HEK293 (cell line): Measurements from ENCODE around the gene PTGER2.

ENCODE experiments used
- CTCF ChIA-PET: fragments of 350-600 bp; formaldehyde crosslinking; extraction: SDS; loops from one replicate; lab custom pipeline; 2021; ENCODE audit warnings: antibody characterized with exemption; lab: Yijun Ruan, JAX
- POLR2A ChIA-PET: fragments of 300-600 bp; formaldehyde crosslinking; extraction: SDS; loops from one replicate; lab custom pipeline; 2020; ENCODE audit warnings: antibody characterized with exemption, inconsistent platforms; lab: Yijun Ruan, JAX
- H3K27ac ChIP-seq: fragments of 200-500 bp; sonication (Bioruptor generic); 2 replicates; pipeline ENCODE4 v1.5.1; 2014; ENCODE audit warnings: low read depth, low read length, control low read depth, inconsistent platforms; ENCODE audit errors: extremely low read depth
- H3K36me3 ChIP-seq, 2 experiments: fragments of 200-500 bp in 1 of 2; sonication (Bioruptor generic) in 1 of 2; 1 replicate in 1 of 2; 2 replicates in 1 of 2; pipeline ENCODE4 v1.5.1; 2014 to 2017; ENCODE audit warnings: inconsistent platforms in 2 of 2, low read length in 2 of 2; ENCODE audit not compliant: control insufficient read depth in 2 of 2, insufficient read depth in 1 of 2
- H3K4me1 ChIP-seq: fragments of 200-500 bp; sonication (Bioruptor generic); 2 replicates; pipeline ENCODE4 v1.5.1; 2014; ENCODE audit warnings: mild to moderate bottlenecking, low read length, inconsistent platforms; ENCODE audit not compliant: control insufficient read depth, insufficient read depth
- H3K4me3 ChIP-seq: 2 replicates; pipeline ENCODE4 v1.5.1; 2011; ENCODE audit warnings: low read depth, mild to moderate bottlenecking, control low read depth, low read length, moderate library complexity
- H3K9me3 ChIP-seq: fragments of 200-500 bp; sonication (Bioruptor generic); 2 replicates; pipeline ENCODE4 v1.5.1; 2014; ENCODE audit warnings: low read depth, low read length, inconsistent platforms; ENCODE audit not compliant: control insufficient read depth, insufficient read depth
- HOXA7 ChIP-seq: sonication (generic); formaldehyde crosslinking; IDR thresholded peaks from 2 replicates; pipeline ENCODE4 v1.8.1; 2022; ENCODE audit warnings: missing genetic modification reagents, borderline replicate concordance
- KLF16 ChIP-seq: fragments of 450-650 bp; formaldehyde crosslinking; IDR thresholded peaks from 2 replicates; pipeline ENCODE4 v1.5.1; 2017; ENCODE audit warnings: missing biosample characterization, missing genetic modification characterization
- SALL2 ChIP-seq: fragments of 450-650 bp; formaldehyde crosslinking; IDR thresholded peaks from 2 replicates; pipeline ENCODE4 v1.5.0; 2017; ENCODE audit warnings: missing biosample characterization, mild to moderate bottlenecking, missing genetic modification characterization, borderline replicate concordance
- SETDB1 ChIP-seq: IDR thresholded peaks from one replicate; pipeline ENCODE4 v1.6.1; 2017; ENCODE audit warnings: mild to moderate bottlenecking, low read length, moderate library complexity, mixed read lengths; ENCODE audit not compliant: insufficient read length
- TRIM28 ChIP-seq: IDR thresholded peaks from 2 replicates; pipeline ENCODE4 v1.6.1; 2011; ENCODE audit warnings: low read length, control low read depth, borderline replicate concordance
- ZBTB6 ChIP-seq: fragments of 450-650 bp; formaldehyde crosslinking; IDR thresholded peaks from 2 replicates; pipeline ENCODE4 v1.5.1; 2017; ENCODE audit warnings: missing biosample characterization, missing genetic modification characterization
- ZNF10 ChIP-seq: fragments of 450-650 bp; formaldehyde crosslinking; IDR thresholded peaks from 2 replicates; pipeline ENCODE4 v1.5.1; 2017; ENCODE audit warnings: missing biosample characterization, missing genetic modification characterization
- ZNF140 ChIP-seq: fragments of 450-650 bp; formaldehyde crosslinking; IDR thresholded peaks from 2 replicates; pipeline ENCODE4 v1.5.1; 2016; ENCODE audit warnings: missing biosample characterization, missing genetic modification characterization
- ZNF148 ChIP-seq: fragments of 450-650 bp; formaldehyde crosslinking; IDR thresholded peaks from 2 replicates; pipeline ENCODE4 v1.5.0; 2017; ENCODE audit warnings: missing biosample characterization, missing genetic modification characterization, borderline replicate concordance
- ZNF175 ChIP-seq: fragments of 450-650 bp; formaldehyde crosslinking; IDR thresholded peaks from 2 replicates; pipeline ENCODE4 v1.5.1; 2016; ENCODE audit warnings: missing biosample characterization, missing genetic modification characterization
- ZNF223 ChIP-seq: fragments of 450-650 bp; formaldehyde crosslinking; IDR thresholded peaks from 2 replicates; pipeline ENCODE4 v1.5.1; 2016; ENCODE audit warnings: missing biosample characterization, missing genetic modification characterization
- ZNF426 ChIP-seq: fragments of 450-650 bp; formaldehyde crosslinking; IDR thresholded peaks from 2 replicates; pipeline ENCODE4 v1.5.1; 2017; ENCODE audit warnings: missing biosample characterization, missing genetic modification characterization, mild to moderate bottlenecking, inconsistent platforms, moderate library complexity
- ZNF514 ChIP-seq: fragments of 450-650 bp; formaldehyde crosslinking; IDR thresholded peaks from 2 replicates; pipeline ENCODE4 v1.5.1; 2016; ENCODE audit warnings: missing biosample characterization, missing genetic modification characterization
- ZNF544 ChIP-seq: fragments of 450-650 bp; formaldehyde crosslinking; IDR thresholded peaks from 2 replicates; pipeline ENCODE4 v1.5.0; 2017; ENCODE audit warnings: missing biosample characterization, missing genetic modification characterization
- ZNF571 ChIP-seq: fragments of 450-650 bp; formaldehyde crosslinking; IDR thresholded peaks from 2 replicates; pipeline ENCODE4 v1.5.0; 2017; ENCODE audit warnings: missing biosample characterization, missing genetic modification characterization
- ZNF654 ChIP-seq: fragments of 450-650 bp; formaldehyde crosslinking; IDR thresholded peaks from 2 replicates; pipeline ENCODE4 v1.5.1; 2016; ENCODE audit warnings: low read depth, missing biosample characterization, missing genetic modification characterization
- ZNF664 ChIP-seq: fragments of 450-650 bp; formaldehyde crosslinking; IDR thresholded peaks from 2 replicates; pipeline ENCODE4 v1.5.1; 2016; ENCODE audit warnings: missing biosample characterization, missing genetic modification characterization
- TF ChIP-seq, protein P1 (sequence below): fragments of 450-650 bp; IDR thresholded peaks from 2 replicates; pipeline ENCODE4 v1.5.1; 2018; ENCODE audit warnings: missing biosample characterization, mild to moderate bottlenecking, missing genetic modification characterization
- TF ChIP-seq, protein P2 (sequence below): fragments of 450-650 bp; formaldehyde crosslinking; IDR thresholded peaks from 2 replicates; pipeline ENCODE4 v1.5.1; 2016; ENCODE audit warnings: missing biosample characterization, missing genetic modification characterization
- TF ChIP-seq, protein P3 (sequence below): fragments of 450-650 bp; formaldehyde crosslinking; IDR thresholded peaks from 2 replicates; pipeline ENCODE4 v1.5.1; 2017; ENCODE audit warnings: missing biosample characterization, mild to moderate bottlenecking, missing genetic modification characterization, moderate library complexity

PTGER2 gene

GRCh38 chr14:52348776-52349175 lies 34.7 kb downstream of the PTGER2 start:
- no peak overlapping the region for H3K4me3 ChIP-seq
- no peaks in the 10 kb centered on the region for H3K9me3 ChIP-seq
- TF ChIP-seq ZNF571 (tag by site-specific recombination) = no peak
- TF ChIP-seq, protein P1, sequence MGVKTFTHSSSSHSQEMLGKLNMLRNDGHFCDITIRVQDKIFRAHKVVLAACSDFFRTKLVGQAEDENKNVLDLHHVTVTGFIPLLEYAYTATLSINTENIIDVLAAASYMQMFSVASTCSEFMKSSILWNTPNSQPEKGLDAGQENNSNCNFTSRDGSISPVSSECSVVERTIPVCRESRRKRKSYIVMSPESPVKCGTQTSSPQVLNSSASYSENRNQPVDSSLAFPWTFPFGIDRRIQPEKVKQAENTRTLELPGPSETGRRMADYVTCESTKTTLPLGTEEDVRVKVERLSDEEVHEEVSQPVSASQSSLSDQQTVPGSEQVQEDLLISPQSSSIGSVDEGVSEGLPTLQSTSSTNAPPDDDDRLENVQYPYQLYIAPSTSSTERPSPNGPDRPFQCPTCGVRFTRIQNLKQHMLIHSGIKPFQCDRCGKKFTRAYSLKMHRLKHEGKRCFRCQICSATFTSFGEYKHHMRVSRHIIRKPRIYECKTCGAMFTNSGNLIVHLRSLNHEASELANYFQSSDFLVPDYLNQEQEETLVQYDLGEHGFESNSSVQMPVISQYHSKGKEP (tag by site-specific recombination) = no peak
- no peak for TF ChIP-seq ZNF654 (tag by site-specific recombination)
- TF ChIP-seq ZNF664 (tag by site-specific recombination) = no peak
- no peak for TF ChIP-seq ZNF223
- no peak for TF ChIP-seq ZNF175 (tag by site-specific recombination)
- TF ChIP-seq, protein P2, sequence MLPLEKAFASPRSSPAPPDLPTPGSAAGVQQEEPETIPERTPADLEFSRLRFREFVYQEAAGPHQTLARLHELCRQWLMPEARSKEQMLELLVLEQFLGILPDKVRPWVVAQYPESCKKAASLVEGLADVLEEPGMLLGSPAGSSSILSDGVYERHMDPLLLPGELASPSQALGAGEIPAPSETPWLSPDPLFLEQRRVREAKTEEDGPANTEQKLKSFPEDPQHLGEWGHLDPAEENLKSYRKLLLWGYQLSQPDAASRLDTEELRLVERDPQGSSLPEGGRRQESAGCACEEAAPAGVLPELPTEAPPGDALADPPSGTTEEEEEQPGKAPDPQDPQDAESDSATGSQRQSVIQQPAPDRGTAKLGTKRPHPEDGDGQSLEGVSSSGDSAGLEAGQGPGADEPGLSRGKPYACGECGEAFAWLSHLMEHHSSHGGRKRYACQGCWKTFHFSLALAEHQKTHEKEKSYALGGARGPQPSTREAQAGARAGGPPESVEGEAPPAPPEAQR = no peak
- TF ChIP-seq SETDB1 = no peak
- no peak for TF ChIP-seq ZBTB6 (tag by site-specific recombination)
- TF ChIP-seq HOXA7 (CRISPR knock-in tag) = no peak
- TF ChIP-seq ZNF10 (tag by site-specific recombination) = no peak
- TF ChIP-seq, protein P3, sequence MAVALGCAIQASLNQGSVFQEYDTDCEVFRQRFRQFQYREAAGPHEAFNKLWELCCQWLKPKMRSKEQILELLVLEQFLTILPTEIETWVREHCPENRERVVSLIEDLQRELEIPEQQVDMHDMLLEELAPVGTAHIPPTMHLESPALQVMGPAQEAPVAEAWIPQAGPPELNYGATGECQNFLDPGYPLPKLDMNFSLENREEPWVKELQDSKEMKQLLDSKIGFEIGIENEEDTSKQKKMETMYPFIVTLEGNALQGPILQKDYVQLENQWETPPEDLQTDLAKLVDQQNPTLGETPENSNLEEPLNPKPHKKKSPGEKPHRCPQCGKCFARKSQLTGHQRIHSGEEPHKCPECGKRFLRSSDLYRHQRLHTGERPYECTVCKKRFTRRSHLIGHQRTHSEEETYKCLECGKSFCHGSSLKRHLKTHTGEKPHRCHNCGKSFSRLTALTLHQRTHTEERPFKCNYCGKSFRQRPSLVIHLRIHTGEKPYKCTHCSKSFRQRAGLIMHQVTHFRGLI = no peak
- TF ChIP-seq ZNF514 = no peak
- TF ChIP-seq ZNF426 = no peak
- no peak for TF ChIP-seq ZNF148 (tag by site-specific recombination)
- TF ChIP-seq ZNF140 (tag by site-specific recombination) = no peak
- no peak for TF ChIP-seq SALL2
- TF ChIP-seq ZNF544 = no peak
- peaks cover 17% of the 10 kb centered on the region for H3K4me1 ChIP-seq
- H3K36me3 ChIP-seq = no peaks in the 10 kb centered on the region
- no peak overlapping the region for H3K27ac ChIP-seq
- CTCF ChIA-PET = no interaction called here
- POLR2A ChIA-PET = no interaction called here

GRCh38 chr14:52349731-52350130 lies 35.6 kb downstream of the PTGER2 start:
- ChIA-PET POLR2A (no interaction called here), CTCF (interaction anchor here (0.5 kb wide), 1 partner anchor 40 kb away, joined by 3 read pairs; no protein-coding TSS in a partner anchor)
- H3K27ac ChIP-seq = no peak overlapping the region
- no peaks in the 10 kb centered on the region for H3K9me3 ChIP-seq
- no peak overlapping the region for H3K4me3 ChIP-seq
- no peaks in the 10 kb centered on the region for H3K36me3 ChIP-seq
- TF ChIP-seq TRIM28 = no peak
- TF ChIP-seq KLF16 (tag by site-specific recombination) = no peak
- TF ChIP-seq, all 188 proteins: peak for 0
- peaks cover 17% of the 10 kb centered on the region for H3K4me1 ChIP-seq
